ENCODE data around the gene HBG1.

GRCh38 chr11:5239046-5239445, 10.6 kb downstream of the HBG1 start:
- TF ChIP-seq CTCF (IDR thresholded peaks at IDR 0.05 in 4 of 5, conservative IDR thresholded peaks at IDR 0.05 in 1 of 5) (no peak), POLR2A (IDR thresholded peaks at IDR 0.05) (no peak)

All from gastrocnemius medialis (tissue), 4 donors.